ENCODE results near the gene CNKSR1.

CNKSR1 gene

GRCh38 chr1:26177182-26177684 is at the start of gene CNKSR1:
Gene CNKSR1, plus strand, starts transcription at chr1:26177491. Its CDS starts 57 bp downstream, at chr1:26177548.
- Mint-ChIP-seq H3K27me3 (no peaks in the 10 kb centered on the region), H3K4me1 (peaks cover 5% of the 10 kb centered on the region), H3K4me3 (no peak within 1 kb of the TSS), H3K9me3 (no peaks in the 10 kb centered on the region), H3K36me3 (no peaks in the 10 kb centered on the region), H3K27ac (no peak within 1 kb of the TSS)

- no peaks in the 10 kb centered on the region for H3K9me3 Mint-ChIP-seq
- H3K27me3 Mint-ChIP-seq, result no peaks in the 10 kb centered on the region
- no peaks in the 10 kb centered on the region for H3K36me3 Mint-ChIP-seq
- H3K4me3 Mint-ChIP-seq, result no peak overlapping the region
- H3K27ac Mint-ChIP-seq, result no peak overlapping the region
- H3K4me1 Mint-ChIP-seq, result peaks cover 37% of the 10 kb centered on the region
These were observed 47.5 kb upstream of the CNKSR1 start for GRCh38 chr1:26129778-26130177.

GRCh38 chr1:26130695-26131094 is 46.6 kb upstream of the CNKSR1 start:
- H3K36me3 Mint-ChIP-seq, result no peaks in the 10 kb centered on the region
- H3K4me1 Mint-ChIP-seq, result peaks cover 30% of the 10 kb centered on the region
- H3K27me3 Mint-ChIP-seq, result no peaks in the 10 kb centered on the region
- H3K9me3 Mint-ChIP-seq, result no peaks in the 10 kb centered on the region
- no peak overlapping the region for H3K27ac Mint-ChIP-seq
- no peak overlapping the region for H3K4me3 Mint-ChIP-seq

GRCh38 chr1:26132128-26132833 is 45.0 kb upstream of the CNKSR1 start:
- H3K36me3 Mint-ChIP-seq, result no peaks in the 10 kb centered on the region
- H3K9me3 Mint-ChIP-seq, result no peaks in the 10 kb centered on the region
- peaks cover 16% of the 10 kb centered on the region for H3K4me1 Mint-ChIP-seq
- H3K4me3 Mint-ChIP-seq, result no peak overlapping the region
- H3K27ac Mint-ChIP-seq, result no peak overlapping the region
- H3K27me3 Mint-ChIP-seq, result no peaks in the 10 kb centered on the region

GRCh38 chr1:26132834-26133167 is 44.5 kb upstream of the CNKSR1 start:
- Mint-ChIP-seq H3K27ac (no peak overlapping the region), H3K27me3 (no peaks in the 10 kb centered on the region)

GRCh38 chr1:26134466-26134865 is 42.8 kb upstream of the CNKSR1 start:
- peaks cover 10% of the 10 kb centered on the region for H3K4me1 Mint-ChIP-seq
- H3K4me3 Mint-ChIP-seq, result no peak overlapping the region
- H3K9me3 Mint-ChIP-seq, result no peaks in the 10 kb centered on the region
- no peak overlapping the region for H3K27ac Mint-ChIP-seq
- H3K27me3 Mint-ChIP-seq, result no peaks in the 10 kb centered on the region
- no peaks in the 10 kb centered on the region for H3K36me3 Mint-ChIP-seq

More at GRCh38 chr1:26132834-26133167, 44.5 kb upstream of the CNKSR1 start:
- no peak overlapping the region for H3K4me3 Mint-ChIP-seq
- H3K36me3 Mint-ChIP-seq, result no peaks in the 10 kb centered on the region
- H3K9me3 Mint-ChIP-seq, result no peaks in the 10 kb centered on the region
- peaks cover 11% of the 10 kb centered on the region for H3K4me1 Mint-ChIP-seq

- H3K27ac Mint-ChIP-seq, result no peak overlapping the region
- peaks cover 10% of the 10 kb centered on the region for H3K4me1 Mint-ChIP-seq
- no peaks in the 10 kb centered on the region for H3K9me3 Mint-ChIP-seq
- H3K4me3 Mint-ChIP-seq, result no peak overlapping the region
- H3K36me3 Mint-ChIP-seq, result no peaks in the 10 kb centered on the region
- no peaks in the 10 kb centered on the region for H3K27me3 Mint-ChIP-seq
These were observed 38.2 kb upstream of the CNKSR1 start for GRCh38 chr1:26138974-26139558.

GRCh38 chr1:26142159-26142558 is 35.1 kb upstream of the CNKSR1 start:
- Mint-ChIP-seq H3K4me1 (peaks cover 16% of the 10 kb centered on the region), H3K27me3 (no peaks in the 10 kb centered on the region), H3K4me3 (no peak overlapping the region), H3K27ac (no peak overlapping the region), H3K36me3 (no peaks in the 10 kb centered on the region), H3K9me3 (no peaks in the 10 kb centered on the region)

- Mint-ChIP-seq H3K4me1 (peaks cover 6% of the 10 kb centered on the region), H3K27ac (no peak overlapping the region), H3K27me3 (peaks cover 1% of the 10 kb centered on the region), H3K9me3 (no peaks in the 10 kb centered on the region), H3K36me3 (no peaks in the 10 kb centered on the region), H3K4me3 (no peak overlapping the region)
These were observed 32.0 kb upstream of the CNKSR1 start for GRCh38 chr1:26145041-26145959.

GRCh38 chr1:26145960-26146294 is 31.4 kb upstream of the CNKSR1 start:
- H3K27me3 Mint-ChIP-seq, result peaks cover 1% of the 10 kb centered on the region
- H3K4me1 Mint-ChIP-seq, result peaks cover 6% of the 10 kb centered on the region
- no peaks in the 10 kb centered on the region for H3K9me3 Mint-ChIP-seq
- H3K4me3 Mint-ChIP-seq, result no peak overlapping the region
- no peaks in the 10 kb centered on the region for H3K36me3 Mint-ChIP-seq
- H3K27ac Mint-ChIP-seq, result no peak overlapping the region

GRCh38 chr1:26148887-26149286 is 28.4 kb upstream of the CNKSR1 start:
- Mint-ChIP-seq H3K9me3 (no peaks in the 10 kb centered on the region), H3K4me1 (peaks cover 6% of the 10 kb centered on the region), H3K4me3 (no peak overlapping the region), H3K27me3 (peaks cover 1% of the 10 kb centered on the region), H3K27ac (no peak overlapping the region), H3K36me3 (no peaks in the 10 kb centered on the region)

GRCh38 chr1:26153966-26154532 is 23.2 kb upstream of the CNKSR1 start:
- H3K4me3 Mint-ChIP-seq, result no peak overlapping the region

GRCh38 chr1:26154750-26155149 is 22.5 kb upstream of the CNKSR1 start:
- H3K27me3 Mint-ChIP-seq, result peaks cover 6% of the 10 kb centered on the region
- H3K9me3 Mint-ChIP-seq, result no peaks in the 10 kb centered on the region
- H3K4me3 Mint-ChIP-seq, result no peak overlapping the region
- no peaks in the 10 kb centered on the region for H3K36me3 Mint-ChIP-seq
- peaks cover 4% of the 10 kb centered on the region for H3K4me1 Mint-ChIP-seq
- H3K27ac Mint-ChIP-seq, result no peak overlapping the region

More at GRCh38 chr1:26153966-26154532, 23.2 kb upstream of the CNKSR1 start:
- Mint-ChIP-seq H3K4me1 (peaks cover 4% of the 10 kb centered on the region), H3K9me3 (no peaks in the 10 kb centered on the region), H3K27ac (no peak overlapping the region), H3K36me3 (no peaks in the 10 kb centered on the region), H3K27me3 (peaks cover 4% of the 10 kb centered on the region)

GRCh38 chr1:26155370-26156284 is 21.7 kb upstream of the CNKSR1 start:
- H3K4me3 Mint-ChIP-seq, result no peak overlapping the region
- no peaks in the 10 kb centered on the region for H3K9me3 Mint-ChIP-seq
- H3K27ac Mint-ChIP-seq, result no peak overlapping the region
- peaks cover 4% of the 10 kb centered on the region for H3K4me1 Mint-ChIP-seq
- no peaks in the 10 kb centered on the region for H3K36me3 Mint-ChIP-seq
- H3K27me3 Mint-ChIP-seq, result peaks cover 6% of the 10 kb centered on the region
